ENCODE measurements around the gene AKAP8L.
A peak's percentile ranks its signal among the peaks of the same experiment; 100 is the strongest.
"Not testable (repeated sequence)": the region's sequence is repeated elsewhere in the genome, so short reads cannot be mapped to it uniquely, and the experiment has no call there.

Gene AKAP8L

GRCh38 chr19:15371119-15371518 lies 47.7 kb downstream of the AKAP8L start:
- no peak for ATAC-seq (replicated peaks)
- no peak overlapping the region for H3K27ac Mint-ChIP-seq
- peaks cover 91% of the 10 kb centered on the region for H3K36me3 Mint-ChIP-seq (ENCODE audit: insufficient read depth)

GRCh38 chr19:15369594-15369891 lies 49.2 kb downstream of the AKAP8L start:
- H3K4me3 Mint-ChIP-seq: no peak overlapping the region
- H3K4me1 Mint-ChIP-seq (ENCODE audit: low read depth in 2 of 2): peaks cover 4% of the 10 kb centered on the region in 2 donors
- no peak for ATAC-seq (replicated peaks)
- H3K9me3 Mint-ChIP-seq: no peaks in the 10 kb centered on the region
- no peaks in the 10 kb centered on the region for H3K27me3 Mint-ChIP-seq
- no peak overlapping the region for H3K27ac Mint-ChIP-seq
- no peak for DNase-seq
- H3K36me3 Mint-ChIP-seq (ENCODE audit: insufficient read depth): peaks cover 100% of the 10 kb centered on the region

More at GRCh38 chr19:15371119-15371518, 47.7 kb downstream of the AKAP8L start:
- H3K4me1 Mint-ChIP-seq (ENCODE audit: low read depth in 2 of 2): peaks cover 6 to 7% of the 10 kb centered on the region in 2 donors
- H3K9me3 Mint-ChIP-seq: no peaks in the 10 kb centered on the region
- no peak overlapping the region for H3K4me3 Mint-ChIP-seq
- H3K27me3 Mint-ChIP-seq: no peaks in the 10 kb centered on the region
- DNase-seq: no peak

GRCh38 chr19:15368798-15369593 lies 49.8 kb downstream of the AKAP8L start:
- Mint-ChIP-seq H3K9me3 (no peaks in the 10 kb centered on the region), H3K27me3 (no peaks in the 10 kb centered on the region), H3K27ac (peak overlapping the region in 1 of 2 donors; percentile 57), H3K4me1 (ENCODE audit: low read depth in 2 of 2) (peaks cover 0 to 3% of the 10 kb centered on the region in 2 donors), H3K36me3 (ENCODE audit: insufficient read depth) (peaks cover 99% of the 10 kb centered on the region), H3K4me3 (no peak overlapping the region)
- DNase-seq (no peak), ATAC-seq (replicated peaks) (no peak)

- Mint-ChIP-seq H3K36me3 (ENCODE audit: insufficient read depth) (peaks cover 90% of the 10 kb centered on the region), H3K4me1 (ENCODE audit: low read depth in 2 of 2) (peaks cover 0 to 2% of the 10 kb centered on the region in 2 donors), H3K4me3 (no peak overlapping the region), H3K27me3 (no peaks in the 10 kb centered on the region), H3K27ac (peak overlapping the region in 1 of 2 donors; percentile 57), H3K9me3 (no peaks in the 10 kb centered on the region)
- DNase-seq (no peak), ATAC-seq (replicated peaks) (no peak)
Observed at GRCh38 chr19:15368051-15368632, 50.6 kb downstream of the AKAP8L start.

- DNase-seq (no peak), ATAC-seq (replicated peaks) (no peak)
- H3K27me3 Mint-ChIP-seq: no peaks in the 10 kb centered on the region
- H3K27ac Mint-ChIP-seq: peak overlapping the region in 1 of 2 donors; percentile 49
- H3K4me3 Mint-ChIP-seq: no peak overlapping the region
- peaks cover 0 to 2% of the 10 kb centered on the region in 2 donors for H3K4me1 Mint-ChIP-seq (ENCODE audit: low read depth in 2 of 2)
- H3K9me3 Mint-ChIP-seq: no peaks in the 10 kb centered on the region
- H3K36me3 Mint-ChIP-seq (ENCODE audit: insufficient read depth): peaks cover 89% of the 10 kb centered on the region
Observed at GRCh38 chr19:15367439-15367838, 51.3 kb downstream of the AKAP8L start.

GRCh38 chr19:15365264-15365663 lies 53.5 kb downstream of the AKAP8L start:
- Mint-ChIP-seq H3K9me3 (no peaks in the 10 kb centered on the region), H3K27me3 (no peaks in the 10 kb centered on the region), H3K4me3 (no peak overlapping the region), H3K27ac (no peak overlapping the region), H3K4me1 (ENCODE audit: low read depth in 2 of 2) (peaks cover 7 to 11% of the 10 kb centered on the region in 2 donors), H3K36me3 (ENCODE audit: insufficient read depth) (peaks cover 89% of the 10 kb centered on the region)
- no peak for DNase-seq
- ATAC-seq (replicated peaks): no peak

DNA sequence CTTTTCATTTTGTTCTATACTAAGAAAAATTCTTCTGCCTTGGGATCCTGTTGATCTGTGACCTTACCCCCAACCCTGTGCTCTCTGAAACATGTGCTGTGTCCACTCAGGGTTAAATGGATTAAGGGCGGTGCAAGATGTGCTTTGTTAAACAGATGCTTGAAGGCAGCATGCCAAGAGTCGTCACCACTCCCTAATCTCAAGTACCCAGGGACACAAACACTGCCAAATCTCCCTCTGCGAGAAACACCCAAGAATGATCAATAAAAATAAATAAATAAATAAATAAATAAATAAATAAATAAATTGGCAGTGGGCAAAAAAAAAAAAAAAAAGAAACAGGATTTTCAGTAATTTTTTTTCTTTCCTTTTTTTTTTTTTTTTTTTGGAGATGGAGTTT lies 55.0 kb downstream of the AKAP8L start:
- peaks cover 89% of the 10 kb centered on the region for H3K36me3 Mint-ChIP-seq (ENCODE audit: insufficient read depth)
- not testable (repeated sequence) for H3K27ac Mint-ChIP-seq
- H3K4me1 Mint-ChIP-seq (ENCODE audit: low read depth in 2 of 2): peaks cover 10 to 14% of the 10 kb centered on the region in 2 donors

GRCh38 chr19:15363048-15363447 lies 55.7 kb downstream of the AKAP8L start:
- not testable (repeated sequence) for H3K4me3 Mint-ChIP-seq; H3K9me3 Mint-ChIP-seq; ATAC-seq (replicated peaks); H3K27ac Mint-ChIP-seq; DNase-seq; H3K27me3 Mint-ChIP-seq
- Mint-ChIP-seq H3K36me3 (ENCODE audit: insufficient read depth) (peaks cover 89% of the 10 kb centered on the region), H3K4me1 (ENCODE audit: low read depth in 2 of 2) (peaks cover 10 to 12% of the 10 kb centered on the region in 2 donors)

More for the DNA sequence above, 55.0 kb downstream of the AKAP8L start:
- not testable (repeated sequence) for DNase-seq; ATAC-seq (replicated peaks); H3K4me3 Mint-ChIP-seq; H3K27me3 Mint-ChIP-seq; H3K9me3 Mint-ChIP-seq

DNA sequence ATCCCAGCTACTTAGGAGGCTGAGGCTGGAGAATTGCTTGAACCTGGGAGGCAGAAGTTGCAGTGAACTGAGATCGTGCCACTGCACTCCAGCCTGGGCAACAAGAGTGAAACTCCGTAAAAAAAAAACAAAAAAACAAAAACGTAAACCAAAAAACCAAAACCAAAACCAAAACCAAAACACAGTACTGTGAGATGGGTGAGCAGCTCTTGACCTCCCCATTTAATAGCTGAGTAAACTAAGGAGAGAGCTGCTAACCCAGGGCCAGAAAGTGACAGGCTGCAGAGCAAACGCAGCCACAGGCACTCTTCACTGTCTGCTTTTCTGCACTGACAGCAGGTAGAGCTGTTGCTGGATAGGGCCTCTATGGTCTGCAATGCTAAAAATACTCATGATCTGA lies 58.8 kb downstream of the AKAP8L start:
- peak overlapping the region; percentile 16 to 76 for H3K27ac Mint-ChIP-seq
- not testable (repeated sequence) for H3K27me3 Mint-ChIP-seq, DNase-seq, H3K9me3 Mint-ChIP-seq
- H3K4me3 Mint-ChIP-seq: peak overlapping the region in 1 of 2 donors; percentile 12
- H3K36me3 Mint-ChIP-seq (ENCODE audit: insufficient read depth): peaks cover 89% of the 10 kb centered on the region
- H3K4me1 Mint-ChIP-seq (ENCODE audit: low read depth in 2 of 2): peaks cover 10 to 12% of the 10 kb centered on the region in 2 donors
- ATAC-seq (replicated peaks): peak; percentile 75

GRCh38 chr19:15358918-15359317 lies 59.9 kb downstream of the AKAP8L start:
- DNase-seq (no peak), ATAC-seq (replicated peaks) (no peak)
- Mint-ChIP-seq H3K27me3 (no peaks in the 10 kb centered on the region), H3K4me3 (no peak overlapping the region), H3K36me3 (ENCODE audit: insufficient read depth) (peaks cover 90% of the 10 kb centered on the region), H3K4me1 (ENCODE audit: low read depth in 2 of 2) (peaks cover 10 to 12% of the 10 kb centered on the region in 2 donors), H3K27ac (peak overlapping the region; percentile 4 to 76), H3K9me3 (no peaks in the 10 kb centered on the region)

GRCh38 chr19:15357906-15358305 lies 60.9 kb downstream of the AKAP8L start:
- Mint-ChIP-seq H3K4me1 (ENCODE audit: low read depth in 2 of 2) (peaks cover 10 to 12% of the 10 kb centered on the region in 2 donors), H3K9me3 (no peaks in the 10 kb centered on the region), H3K4me3 (no peak overlapping the region), H3K27ac (peak overlapping the region in 1 of 2 donors; percentile 67), H3K27me3 (no peaks in the 10 kb centered on the region), H3K36me3 (ENCODE audit: insufficient read depth) (peaks cover 94% of the 10 kb centered on the region)
- DNase-seq: no peak
- ATAC-seq (replicated peaks): no peak

GRCh38 chr19:15354566-15355296 lies 64.1 kb downstream of the AKAP8L start:
- peak overlapping the region in 1 of 2 donors; percentile 49 for H3K27ac Mint-ChIP-seq
- no peaks in the 10 kb centered on the region for H3K4me1 Mint-ChIP-seq (ENCODE audit: low read depth in 2 of 2)
- DNase-seq (no peak), ATAC-seq (replicated peaks) (no peak)
- H3K4me3 Mint-ChIP-seq: no peak overlapping the region
- H3K36me3 Mint-ChIP-seq (ENCODE audit: insufficient read depth): peaks cover 87% of the 10 kb centered on the region
- no peaks in the 10 kb centered on the region for H3K27me3 Mint-ChIP-seq
- no peaks in the 10 kb centered on the region for H3K9me3 Mint-ChIP-seq

- Mint-ChIP-seq H3K4me3 (no peak overlapping the region), H3K36me3 (ENCODE audit: insufficient read depth) (peaks cover 79% of the 10 kb centered on the region), H3K27me3 (no peaks in the 10 kb centered on the region), H3K9me3 (no peaks in the 10 kb centered on the region), H3K27ac (peak overlapping the region in 1 of 2 donors; percentile 49), H3K4me1 (ENCODE audit: low read depth in 2 of 2) (no peaks in the 10 kb centered on the region)
- DNase-seq (no peak), ATAC-seq (replicated peaks) (no peak)
Observed at GRCh38 chr19:15353908-15354307, 64.9 kb downstream of the AKAP8L start.

Data from effector memory CD8-positive, alpha-beta T cell (primary cell).